Glutamatergic neuron (in vitro differentiated cells): ENCODE results near the gene PAPLN. TPM values are rescaled to one million over a fixed set of nuclear protein-coding genes. Genes with fewer than 3 reads are reported as not detected.

Experiments
- DNase-seq: peaks from one replicate; pipeline ENCODE4 v3.0.0; 2022
- H3K27ac Mint-ChIP-seq: one replicate; pipeline ENCODE4 v1.8.0; 2020; ENCODE audit warnings: mild to moderate bottlenecking, mixed read lengths, inconsistent platforms; ENCODE audit not compliant: unreplicated experiment
- H3K27me3 Mint-ChIP-seq: one replicate; pipeline ENCODE4 v1.8.0; 2020; ENCODE audit warnings: mild to moderate bottlenecking, moderate library complexity, mixed read lengths, inconsistent platforms; ENCODE audit not compliant: unreplicated experiment
- H3K36me3 Mint-ChIP-seq: one replicate; pipeline ENCODE4 v1.8.0; 2020; ENCODE audit warnings: mild to moderate bottlenecking, mixed read lengths, inconsistent platforms; ENCODE audit not compliant: unreplicated experiment
- H3K4me1 Mint-ChIP-seq: one replicate; pipeline ENCODE4 v1.8.0; 2020; ENCODE audit warnings: mild to moderate bottlenecking, low read depth, mixed read lengths, inconsistent platforms; ENCODE audit not compliant: unreplicated experiment
- H3K4me3 Mint-ChIP-seq: one replicate; pipeline ENCODE4 v1.8.0; 2020; ENCODE audit warnings: mild to moderate bottlenecking, mixed read lengths, inconsistent platforms; ENCODE audit not compliant: unreplicated experiment
- H3K9me3 Mint-ChIP-seq: one replicate; pipeline ENCODE4 v1.8.0; 2020; ENCODE audit warnings: mild to moderate bottlenecking, moderate library complexity, mixed read lengths, inconsistent platforms; ENCODE audit not compliant: unreplicated experiment
- CTCF ChIP-seq: fragments of 200-600 bp; sonication (generic); IDR thresholded peaks from one replicate; pipeline ENCODE4 v1.5.0; 2021; ENCODE audit not compliant: partially characterized antibody, unreplicated experiment
- total RNA-seq: library from RNA; stranded (reverse); fragmentation: NEBNext Ultra II Directional; extraction: Animal tissue kit (Norgen Biotek cat#: 25700); gene quantifications from one replicate; pipeline ENCODE4 v1.2.1, GENCODE V29; 2021; ENCODE audit not compliant: unreplicated experiment

Gene PAPLN
- total RNA-seq, 1 donor from 2014 or later: 2.8 TPM

- H3K9me3 Mint-ChIP-seq: no peaks in the 10 kb centered on the region
- no peak for TF ChIP-seq CTCF
- DNase-seq: no peak
- H3K27ac Mint-ChIP-seq: no peak overlapping the region
- H3K4me3 Mint-ChIP-seq: no peak overlapping the region
- no peaks in the 10 kb centered on the region for H3K27me3 Mint-ChIP-seq
- no peaks in the 10 kb centered on the region for H3K4me1 Mint-ChIP-seq
- peaks cover 16% of the 10 kb centered on the region for H3K36me3 Mint-ChIP-seq
Measured at GRCh38 chr14:73209953-73210352, 27.4 kb upstream of the PAPLN start.

GRCh38 chr14:73211251-73212040, 25.9 kb upstream of the PAPLN start:
- Mint-ChIP-seq H3K36me3 (peaks cover 16% of the 10 kb centered on the region), H3K9me3 (no peaks in the 10 kb centered on the region), H3K27me3 (no peaks in the 10 kb centered on the region), H3K27ac (no peak overlapping the region), H3K4me1 (no peaks in the 10 kb centered on the region), H3K4me3 (no peak overlapping the region)
- no peak for DNase-seq
- TF ChIP-seq CTCF: no peak

- TF ChIP-seq CTCF: no peak
- H3K4me3 Mint-ChIP-seq: no peak overlapping the region
- peaks cover 6% of the 10 kb centered on the region for H3K4me1 Mint-ChIP-seq
- no peak overlapping the region for H3K27ac Mint-ChIP-seq
- H3K36me3 Mint-ChIP-seq: peaks cover 7% of the 10 kb centered on the region
- DNase-seq: no peak
- no peaks in the 10 kb centered on the region for H3K27me3 Mint-ChIP-seq
- H3K9me3 Mint-ChIP-seq: no peaks in the 10 kb centered on the region
Measured at GRCh38 chr14:73216030-73216429, 21.3 kb upstream of the PAPLN start.

GRCh38 chr14:73217411-73217810, 19.9 kb upstream of the PAPLN start:
- peaks cover 11% of the 10 kb centered on the region for H3K36me3 Mint-ChIP-seq
- no peaks in the 10 kb centered on the region for H3K27me3 Mint-ChIP-seq
- DNase-seq: no peak
- H3K4me1 Mint-ChIP-seq: peaks cover 6% of the 10 kb centered on the region
- TF ChIP-seq CTCF: no peak
- H3K9me3 Mint-ChIP-seq: no peaks in the 10 kb centered on the region
- H3K4me3 Mint-ChIP-seq: no peak overlapping the region
- H3K27ac Mint-ChIP-seq: no peak overlapping the region

GRCh38 chr14:73220061-73220460, 17.2 kb upstream of the PAPLN start:
- no peak for TF ChIP-seq CTCF
- H3K36me3 Mint-ChIP-seq: peaks cover 11% of the 10 kb centered on the region
- no peaks in the 10 kb centered on the region for H3K9me3 Mint-ChIP-seq
- peak overlapping the region; percentile 11 for H3K4me3 Mint-ChIP-seq
- H3K27me3 Mint-ChIP-seq: no peaks in the 10 kb centered on the region
- DNase-seq: no peak
- H3K4me1 Mint-ChIP-seq: peaks cover 16% of the 10 kb centered on the region
- no peak overlapping the region for H3K27ac Mint-ChIP-seq
